SK-N-SH treated with all-trans-retinoic acid at 6 μM for 48 hours (cell line): ENCODE measurements around the gene ATF1.

Experiments
- ATAC-seq: fragments of 200-7000 bp; cut with Tn5 transposase; 3 replicates; pipeline ENCODE4 v1.9.1; 2020; ENCODE audit warnings: mild to moderate bottlenecking, moderate library complexity
- ARNTL ChIP-seq: fragments of 450-650 bp; formaldehyde crosslinking; IDR thresholded peaks from 2 replicates; pipeline ENCODE4 v1.5.0; 2020; ENCODE audit warnings: low read depth, mild to moderate bottlenecking, moderate library complexity, borderline replicate concordance
- CREB5 ChIP-seq: fragments of 250-450 bp; sonication (Bioruptor Pico); IDR thresholded peaks from 2 replicates; pipeline ENCODE4 v1.5.1; 2020; ENCODE audit warnings: low read depth, mild to moderate bottlenecking, moderate library complexity
- CSDC2 ChIP-seq: fragments of 250-450 bp; sonication (Bioruptor Pico); IDR thresholded peaks from 2 replicates; pipeline ENCODE4 v1.5.0; 2020; ENCODE audit warnings: mild to moderate bottlenecking, moderate library complexity
- CSRNP3 ChIP-seq: fragments of 250-450 bp; sonication (Bioruptor Pico); IDR thresholded peaks from 2 replicates; pipeline ENCODE4 v1.5.1; 2021; ENCODE audit warnings: mild to moderate bottlenecking, moderate library complexity
- ESRRG ChIP-seq: fragments of 250-450 bp; sonication (Bioruptor Pico); IDR thresholded peaks from 2 replicates; pipeline ENCODE4 v1.6.1; 2021; ENCODE audit warnings: mild to moderate bottlenecking
- GLIS3 ChIP-seq: fragments of 250-450 bp; sonication (Bioruptor Pico); IDR thresholded peaks from 2 replicates; pipeline ENCODE4 v1.5.0; 2020; ENCODE audit warnings: mild to moderate bottlenecking, moderate library complexity
- ISL1 ChIP-seq: fragments of 250-450 bp; sonication (Bioruptor Pico); IDR thresholded peaks from 2 replicates; pipeline ENCODE4 v2.1.2; 2022; ENCODE audit warnings: mild to moderate bottlenecking, moderate library complexity
- OSR1 ChIP-seq: fragments of 250-450 bp; sonication (Bioruptor Pico); IDR thresholded peaks from 2 replicates; pipeline ENCODE4 v1.8.0; 2022; ENCODE audit warnings: moderate library complexity, mild to moderate bottlenecking, inconsistent platforms
- PATZ1 ChIP-seq: fragments of 250-450 bp; sonication (Bioruptor Pico); IDR thresholded peaks from 2 replicates; pipeline ENCODE4 v1.8.0; 2020; ENCODE audit warnings: mild to moderate bottlenecking, moderate library complexity, borderline replicate concordance
- POU6F1 ChIP-seq: fragments of 250-450 bp; sonication (Bioruptor Pico); IDR thresholded peaks from 2 replicates; pipeline ENCODE4 v1.8.0; 2021; ENCODE audit warnings: low read depth, mild to moderate bottlenecking, moderate library complexity, borderline replicate concordance
- PPARA ChIP-seq: fragments of 250-450 bp; sonication (Bioruptor Pico); IDR thresholded peaks from 2 replicates; pipeline ENCODE4 v1.5.0; 2020; ENCODE audit warnings: mild to moderate bottlenecking, borderline replicate concordance
- RARB ChIP-seq: fragments of 250-450 bp; sonication (Bioruptor Pico); IDR thresholded peaks from 2 replicates; pipeline ENCODE4 v1.8.0; 2021; ENCODE audit warnings: mild to moderate bottlenecking, moderate library complexity
- SNAI2 ChIP-seq: fragments of 250-450 bp; sonication (Bioruptor Pico); IDR thresholded peaks from 2 replicates; pipeline ENCODE4 v1.5.0; 2020; ENCODE audit warnings: mild to moderate bottlenecking, moderate library complexity
- TCF4 ChIP-seq: fragments of 250-450 bp; sonication (Bioruptor Pico); IDR thresholded peaks from 2 replicates; pipeline ENCODE4 v1.8.0; 2021; ENCODE audit warnings: mild to moderate bottlenecking, moderate library complexity, borderline replicate concordance
- TOX ChIP-seq: fragments of 250-450 bp; sonication (Bioruptor Pico); IDR thresholded peaks from 2 replicates; pipeline ENCODE4 v1.8.0; 2021; ENCODE audit warnings: mild to moderate bottlenecking, moderate library complexity, borderline replicate concordance
- TSHZ2 ChIP-seq: fragments of 250-450 bp; sonication (Bioruptor Pico); IDR thresholded peaks from 2 replicates; pipeline ENCODE4 v1.5.0; 2020; ENCODE audit warnings: mild to moderate bottlenecking, moderate library complexity
- ZFP3 ChIP-seq: fragments of 250-450 bp; sonication (Bioruptor Pico); IDR thresholded peaks from 2 replicates; pipeline ENCODE4 v1.5.0; 2020; ENCODE audit warnings: mild to moderate bottlenecking, moderate library complexity
- ZFP30 ChIP-seq: fragments of 450-650 bp; formaldehyde crosslinking; IDR thresholded peaks from 2 replicates; pipeline ENCODE4 v1.5.0; 2022; ENCODE audit warnings: mild to moderate bottlenecking, moderate library complexity
- ZNF70 ChIP-seq: fragments of 450-650 bp; formaldehyde crosslinking; IDR thresholded peaks from 2 replicates; pipeline ENCODE4 v1.5.0; 2020; ENCODE audit warnings: mild to moderate bottlenecking, moderate library complexity
- ZNF8 ChIP-seq: fragments of 450-650 bp; formaldehyde crosslinking; IDR thresholded peaks from 2 replicates; pipeline ENCODE4 v1.5.0; 2020; ENCODE audit warnings: mild to moderate bottlenecking, moderate library complexity

Gene ATF1

GRCh38 chr12:50739611-50740010 is 24.3 kb upstream of the ATF1 start:
- no peak for TF ChIP-seq TSHZ2
- TF ChIP-seq RARB (CRISPR knock-in tag): no peak
- TF ChIP-seq ZNF8 (CRISPR knock-in tag): no peak
- TF ChIP-seq ESRRG (CRISPR knock-in tag): no peak
- no peak for TF ChIP-seq ZFP3
- TF ChIP-seq GLIS3 (CRISPR knock-in tag): no peak
- TF ChIP-seq ARNTL (CRISPR knock-in tag): no peak
- TF ChIP-seq TOX (CRISPR knock-in tag): no peak
- no peak for TF ChIP-seq PPARA (CRISPR knock-in tag)
- no peak for TF ChIP-seq CSDC2 (CRISPR knock-in tag)
- TF ChIP-seq ZFP30: no peak
- ATAC-seq: no peak

GRCh38 chr12:50740307-50740706 is 23.6 kb upstream of the ATF1 start:
- no peak for ATAC-seq
- no peak for TF ChIP-seq OSR1 (CRISPR knock-in tag)
- TF ChIP-seq ESRRG (CRISPR knock-in tag): no peak
- TF ChIP-seq SNAI2 (CRISPR knock-in tag): no peak
- no peak for TF ChIP-seq CREB5 (CRISPR knock-in tag)
- TF ChIP-seq ZFP30: no peak
- TF ChIP-seq TSHZ2: no peak
- no peak for TF ChIP-seq CSRNP3 (CRISPR knock-in tag)
- TF ChIP-seq GLIS3 (CRISPR knock-in tag): no peak
- TF ChIP-seq ZFP3: no peak
- no peak for TF ChIP-seq RARB (CRISPR knock-in tag)
- TF ChIP-seq PATZ1 (CRISPR knock-in tag): no peak
- no peak for TF ChIP-seq ISL1 (CRISPR knock-in tag)
- TF ChIP-seq POU6F1 (CRISPR knock-in tag): no peak
- TF ChIP-seq ARNTL (CRISPR knock-in tag): no peak

GRCh38 chr12:50742776-50743175 is 21.1 kb upstream of the ATF1 start:
- no peak for ATAC-seq
- no peak for TF ChIP-seq ZFP3
- no peak for TF ChIP-seq CREB5 (CRISPR knock-in tag)
- TF ChIP-seq RARB (CRISPR knock-in tag): no peak
- no peak for TF ChIP-seq TSHZ2
- TF ChIP-seq OSR1 (CRISPR knock-in tag): no peak
- no peak for TF ChIP-seq ESRRG (CRISPR knock-in tag)
- no peak for TF ChIP-seq TCF4 (CRISPR knock-in tag)
- no peak for TF ChIP-seq TOX (CRISPR knock-in tag)
- no peak for TF ChIP-seq ZNF70 (CRISPR knock-in tag)
- TF ChIP-seq CSDC2 (CRISPR knock-in tag): no peak
- TF ChIP-seq ISL1 (CRISPR knock-in tag): no peak
- no peak for TF ChIP-seq ZNF8 (CRISPR knock-in tag)
- TF ChIP-seq PPARA (CRISPR knock-in tag): no peak
